HL-60 (cell line): ENCODE data around the gene KLC1.

Experiments
- DNase-seq, 2 experiments: peaks; one replicate each; pipeline ENCODE4 v3.0.0-alpha.2; 2010 to 2020; ENCODE audit warnings: low read depth in 1 of 2, low spot score in 1 of 2
- H3K27ac ChIP-seq: fragments of 250-450 bp; sonication (Bioruptor Pico); replicated peaks from 2 replicates; pipeline ENCODE4 v1.5.1; 2020; ENCODE audit warnings: mild to moderate bottlenecking, moderate library complexity
- H3K27me3 ChIP-seq: fragments of 250-450 bp; sonication (Bioruptor Pico); 2 replicates; pipeline ENCODE4 v1.5.1; 2021; ENCODE audit warnings: mild to moderate bottlenecking, moderate library complexity; ENCODE audit not compliant: insufficient read depth, poor library complexity, severe bottlenecking
- H3K4me3 ChIP-seq: replicated peaks from 2 replicates; pipeline ENCODE4 v1.5.1; 2011; ENCODE audit warnings: mild to moderate bottlenecking, control low read depth, low read length; ENCODE audit not compliant: insufficient read depth
- CTCF ChIP-seq: IDR thresholded peaks from one replicate; pipeline ENCODE4 v1.5.1; 2011; ENCODE audit warnings: low read length, control low read depth, inconsistent platforms; ENCODE audit not compliant: insufficient read depth
- GABPA ChIP-seq: IDR thresholded peaks from 2 replicates; pipeline ENCODE4 v1.6.1; 2012; ENCODE audit warnings: low read depth
- POLR2AphosphoS5 ChIP-seq: IDR thresholded peaks from 2 replicates; pipeline ENCODE4 v1.6.1; 2012; ENCODE audit warnings: low read depth
- REST ChIP-seq: IDR thresholded peaks from 2 replicates; pipeline ENCODE4 v1.6.1; 2012; ENCODE audit warnings: low read depth; ENCODE audit not compliant: insufficient replicate concordance
- SPI1 ChIP-seq: IDR thresholded peaks from 2 replicates; pipeline ENCODE4 v1.6.1; 2012; ENCODE audit warnings: low read depth, mild to moderate bottlenecking, borderline replicate concordance

Gene KLC1

GRCh38 chr14:103629503-103630121 is 601 bp downstream of the KLC1 start:
- Histone ChIP-seq H3K27ac (peak overlapping the region; percentile 83), H3K4me3 (peak overlapping the region; percentile 98), H3K27me3 (no peaks in the 10 kb centered on the region)
- peak in 1 of 2 experiments; percentile 21 for DNase-seq
- TF ChIP-seq SPI1, result no peak
- peak; percentile 76 for TF ChIP-seq GABPA
- TF ChIP-seq REST, result no peak
- TF ChIP-seq POLR2AphosphoS5, result no peak
- no peak for TF ChIP-seq CTCF

GRCh38 chr14:103630364-103631108 is 1.5 kb downstream of the KLC1 start:
- peak overlapping the region; percentile 98 for H3K4me3 ChIP-seq
- no peak for DNase-seq
- TF ChIP-seq REST (peak; percentile 71), GABPA (no peak)
- no peaks in the 10 kb centered on the region for H3K27me3 ChIP-seq
- H3K27ac ChIP-seq, result no peak overlapping the region

GRCh38 chr14:103633391-103633790 is 4.4 kb downstream of the KLC1 start:
- Histone ChIP-seq H3K4me3 (no peak overlapping the region), H3K27ac (no peak overlapping the region), H3K27me3 (no peaks in the 10 kb centered on the region)
- no peak for DNase-seq
- TF ChIP-seq GABPA (no peak), SPI1 (no peak), CTCF (no peak), REST (no peak), POLR2AphosphoS5 (no peak)
